Thyroid gland (tissue), 4 donors: ENCODE measurements around the gene IGSF23. TPM values are rescaled to one million over a fixed set of nuclear protein-coding genes. Genes with fewer than 3 reads are reported as not detected.
A peak's percentile ranks its signal among the peaks of the same experiment; 100 is the strongest.

Experiments used
- DNase-seq, 2 donors: peaks; one replicate each; pipeline ENCODE4 v3.0.0-alpha.2; 2019
- H3K27ac ChIP-seq, 3 donors: fragments of 200-600 bp; sonication (generic); 1 replicate in 2 of 3; 2 replicates in 1 of 3; pipeline ENCODE4 v1.5.1; 2016 to 2019; ENCODE audit warnings: mild to moderate bottlenecking in 1 of 3, moderate library complexity in 1 of 3
- H3K27me3 ChIP-seq: fragments of 200-600 bp; sonication (generic); one replicate; pipeline ENCODE4 v1.5.1; 2019
- H3K36me3 ChIP-seq, 2 donors: fragments of 200-600 bp; sonication (generic); one replicate each; pipeline ENCODE4 v1.5.1; 2016 to 2019
- H3K4me1 ChIP-seq, 2 donors: fragments of 200-600 bp; sonication (generic); one replicate each; pipeline ENCODE4 v1.5.1; 2017 to 2019
- H3K4me3 ChIP-seq, 3 donors: fragments of 200-600 bp; sonication (generic); replicated peaks in 1 of 3; 1 replicate in 2 of 3; 2 replicates in 1 of 3; pipeline ENCODE4 v1.5.1; 2016; ENCODE audit warnings: mild to moderate bottlenecking in 1 of 3
- H3K9me3 ChIP-seq: fragments of 200-600 bp; sonication (generic); one replicate; pipeline ENCODE4 v1.5.1; 2017
- POLR2A ChIP-seq, 2 donors: fragments of 450-650 bp; IDR thresholded peaks; one replicate each; pipeline ENCODE4 v1.6.1; 2017; ENCODE audit warnings: antibody characterized with exemption in 2 of 2, mild to moderate bottlenecking in 2 of 2, moderate library complexity in 1 of 2
- WGBS, 2 donors: methylation state at CpG; one replicate each; pipeline ENCODE4 v1.1.5; 2017; 5-methylcytosine and 5-hydroxymethylcytosine counted together
- intact Hi-C: fragments of 100-400 bp; cut with DNase I; formaldehyde crosslinking; loops from one replicate; pipeline ENCODE4 v1.15.1; 2023
- total RNA-seq, 4 donors: library from RNA; depleted of rRNA; stranded (reverse); fragments of >200 nt; gene quantifications; one replicate each; pipeline ENCODE4 v1.2.3, GENCODE V29; 2016
- TF ChIP-seq, protein P1 (sequence below), 6 experiments: fragments of 200-600 bp in 3 of 6; fragments of 450-650 bp in 3 of 6; sonication (generic) in 3 of 6; IDR thresholded peaks; one replicate each; pipeline ENCODE4 v1.5.1; 2016 to 2019; ENCODE audit warnings: antibody characterized with exemption in 6 of 6, mild to moderate bottlenecking in 2 of 6, inconsistent platforms in 1 of 6, moderate library complexity in 1 of 6

The IGSF23 gene
- total RNA-seq, 4 donors from 2014 or later, result not detected

DNA sequence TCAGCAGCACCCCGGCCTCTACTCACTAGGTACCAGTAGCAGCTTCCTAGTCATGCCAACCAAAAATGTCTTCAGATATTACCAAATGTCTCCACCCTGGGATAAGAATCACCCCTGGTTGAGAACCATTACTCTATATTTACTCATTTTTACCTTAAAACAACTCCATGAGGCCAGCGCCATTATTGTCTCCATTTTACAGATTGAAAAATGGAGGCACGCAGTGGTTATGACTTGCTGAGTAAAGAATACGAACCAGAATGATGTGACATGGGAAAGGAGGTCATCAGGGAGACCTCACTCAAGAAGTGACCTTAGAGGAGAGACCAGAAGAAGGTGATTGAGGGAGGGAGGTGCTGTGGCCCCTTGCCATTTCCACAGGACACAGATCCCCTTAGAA is 60.1 kb downstream of the IGSF23 start:
- Histone ChIP-seq H3K4me3 (no peak overlapping the region), H3K27me3 (no peaks in the 10 kb centered on the region), H3K9me3 (no peaks in the 10 kb centered on the region), H3K36me3 (no peaks in the 10 kb centered on the region), H3K4me1 (peaks cover 4 to 34% of the 10 kb centered on the region in 2 donors), H3K27ac (no peak overlapping the region)
- intact Hi-C loops, result no loop called here
- DNase-seq, result no peak
- no peak for TF ChIP-seq POLR2A (IDR thresholded peaks at IDR 0.05)
- TF ChIP-seq, protein P1, sequence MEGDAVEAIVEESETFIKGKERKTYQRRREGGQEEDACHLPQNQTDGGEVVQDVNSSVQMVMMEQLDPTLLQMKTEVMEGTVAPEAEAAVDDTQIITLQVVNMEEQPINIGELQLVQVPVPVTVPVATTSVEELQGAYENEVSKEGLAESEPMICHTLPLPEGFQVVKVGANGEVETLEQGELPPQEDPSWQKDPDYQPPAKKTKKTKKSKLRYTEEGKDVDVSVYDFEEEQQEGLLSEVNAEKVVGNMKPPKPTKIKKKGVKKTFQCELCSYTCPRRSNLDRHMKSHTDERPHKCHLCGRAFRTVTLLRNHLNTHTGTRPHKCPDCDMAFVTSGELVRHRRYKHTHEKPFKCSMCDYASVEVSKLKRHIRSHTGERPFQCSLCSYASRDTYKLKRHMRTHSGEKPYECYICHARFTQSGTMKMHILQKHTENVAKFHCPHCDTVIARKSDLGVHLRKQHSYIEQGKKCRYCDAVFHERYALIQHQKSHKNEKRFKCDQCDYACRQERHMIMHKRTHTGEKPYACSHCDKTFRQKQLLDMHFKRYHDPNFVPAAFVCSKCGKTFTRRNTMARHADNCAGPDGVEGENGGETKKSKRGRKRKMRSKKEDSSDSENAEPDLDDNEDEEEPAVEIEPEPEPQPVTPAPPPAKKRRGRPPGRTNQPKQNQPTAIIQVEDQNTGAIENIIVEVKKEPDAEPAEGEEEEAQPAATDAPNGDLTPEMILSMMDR (IDR thresholded peaks at IDR 0.05), result no peak
- WGBS, 2 donors, result 79 to 81% methylated on average over 4 of the region's 4 CpGs

DNA sequence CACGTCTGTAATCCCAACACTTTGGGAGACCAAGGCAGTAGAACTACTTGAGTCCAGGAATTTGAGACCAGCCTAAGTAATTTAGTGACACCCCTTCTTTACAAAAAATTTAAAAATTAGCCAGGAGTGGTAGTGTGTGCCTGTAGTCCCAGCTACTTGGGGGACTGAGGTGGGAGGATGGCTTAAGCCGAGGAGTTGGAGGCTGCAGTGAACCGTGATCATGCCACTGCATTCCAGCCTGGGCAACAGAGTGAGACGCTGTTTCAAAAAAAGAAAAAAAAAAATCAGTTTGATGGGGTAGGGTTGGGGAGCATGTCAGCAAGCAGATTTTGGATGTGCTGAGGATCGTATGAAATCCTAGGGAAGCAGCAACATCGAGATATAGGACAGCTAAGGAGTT is 62.2 kb downstream of the IGSF23 start:
- H3K9me3 ChIP-seq, result no peaks in the 10 kb centered on the region
- no peaks in the 10 kb centered on the region for H3K27me3 ChIP-seq
- no peaks in the 10 kb centered on the region for H3K36me3 ChIP-seq
- H3K27ac ChIP-seq, result peak overlapping the region in 1 of 3 donors; percentile 49
- intact Hi-C loops, result no loop called here
- peaks cover 4 to 34% of the 10 kb centered on the region in 2 donors for H3K4me1 ChIP-seq
- TF ChIP-seq, protein P1 (IDR thresholded peaks at IDR 0.05), result no peak
- no peak for TF ChIP-seq POLR2A (IDR thresholded peaks at IDR 0.05)
- peak; percentile 59 to 67 for DNase-seq
- WGBS, 2 donors, result 46 to 55% methylated on average over 6 of the region's 6 CpGs
- H3K4me3 ChIP-seq, result no peak overlapping the region

DNA sequence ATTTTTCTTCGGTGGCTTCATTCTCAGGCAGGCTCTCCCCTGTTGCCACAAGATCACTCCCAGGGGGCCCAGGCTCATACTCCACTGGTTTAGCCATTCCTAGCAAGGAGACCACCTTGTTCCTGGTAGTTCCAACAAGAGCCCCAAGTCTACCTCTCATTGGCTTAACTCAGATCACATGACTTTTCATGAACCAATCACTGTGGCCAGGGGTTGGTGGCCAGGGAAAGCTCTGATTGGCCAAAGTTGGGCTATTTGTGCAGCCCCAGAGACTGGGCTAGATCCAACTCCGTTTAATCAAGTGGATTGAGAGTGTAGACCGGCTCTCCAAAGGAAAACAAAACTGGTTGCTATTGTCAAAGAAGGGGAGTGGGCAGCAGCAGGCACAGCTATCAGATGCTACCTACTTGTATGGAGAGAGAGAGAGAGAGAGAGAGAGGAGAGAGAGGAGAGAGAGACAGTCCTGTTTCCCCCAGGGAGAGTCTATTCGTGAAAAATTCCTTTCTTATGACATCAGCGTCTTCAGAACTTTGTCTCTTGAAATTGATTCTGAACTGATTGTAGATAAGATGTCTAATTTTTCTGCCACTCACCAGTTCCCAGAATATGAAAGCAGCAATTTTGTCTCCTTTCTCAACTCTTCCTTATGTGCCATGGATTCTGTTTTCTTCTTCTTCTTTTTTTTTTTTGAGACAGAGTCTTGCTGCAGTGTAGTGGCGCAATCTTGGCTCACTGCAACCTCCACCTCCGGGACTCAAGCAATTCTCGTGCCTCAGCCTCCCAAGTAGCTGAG is 63.9 kb downstream of the IGSF23 start:
- Histone ChIP-seq H3K36me3 (no peaks in the 10 kb centered on the region), H3K4me1 (peaks cover 4 to 23% of the 10 kb centered on the region in 2 donors), H3K27ac (peak overlapping the region; percentile 26 to 58 (median 33)), H3K9me3 (no peaks in the 10 kb centered on the region), H3K27me3 (no peaks in the 10 kb centered on the region), H3K4me3 (no peak overlapping the region)
- TF ChIP-seq POLR2A (IDR thresholded peaks at IDR 0.05), result no peak
- TF ChIP-seq, protein P1 (IDR thresholded peaks at IDR 0.05), result no peak
- intact Hi-C loops, result no loop called here
- DNase-seq, result peak in 1 of 2 donors; percentile 41
- WGBS, 2 donors, result 54 to 56% methylated on average over 8 of the region's 8 CpGs

DNA sequence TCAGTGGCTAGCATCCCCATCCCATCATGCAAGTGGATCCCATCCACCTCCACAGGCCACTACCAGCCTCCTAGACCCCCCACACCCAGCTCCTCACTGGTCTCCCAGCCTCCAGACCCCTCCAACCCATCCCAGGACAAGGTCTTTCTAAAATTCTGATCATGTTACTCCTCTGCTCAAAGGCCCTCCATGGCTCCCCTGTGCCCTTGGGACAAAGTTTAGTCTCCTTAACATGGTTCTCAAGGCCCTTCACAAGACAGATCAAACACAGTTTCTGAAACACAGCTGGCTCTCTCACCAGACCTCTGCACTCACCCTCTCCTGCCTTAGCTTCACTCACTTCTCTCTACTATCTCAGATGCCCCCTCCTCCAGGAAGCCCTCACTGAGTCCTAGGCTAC is 67.2 kb downstream of the IGSF23 start:
- no peak overlapping the region for H3K4me3 ChIP-seq
- no peak overlapping the region for H3K27ac ChIP-seq
- H3K9me3 ChIP-seq, result no peaks in the 10 kb centered on the region
- no peaks in the 10 kb centered on the region for H3K27me3 ChIP-seq
- DNase-seq, result no peak
- TF ChIP-seq, protein P1 (IDR thresholded peaks at IDR 0.05), result no peak
- intact Hi-C loops, result no loop called here
- no peaks in the 10 kb centered on the region for H3K36me3 ChIP-seq
- H3K4me1 ChIP-seq, result peaks cover 4 to 28% of the 10 kb centered on the region in 2 donors

DNA sequence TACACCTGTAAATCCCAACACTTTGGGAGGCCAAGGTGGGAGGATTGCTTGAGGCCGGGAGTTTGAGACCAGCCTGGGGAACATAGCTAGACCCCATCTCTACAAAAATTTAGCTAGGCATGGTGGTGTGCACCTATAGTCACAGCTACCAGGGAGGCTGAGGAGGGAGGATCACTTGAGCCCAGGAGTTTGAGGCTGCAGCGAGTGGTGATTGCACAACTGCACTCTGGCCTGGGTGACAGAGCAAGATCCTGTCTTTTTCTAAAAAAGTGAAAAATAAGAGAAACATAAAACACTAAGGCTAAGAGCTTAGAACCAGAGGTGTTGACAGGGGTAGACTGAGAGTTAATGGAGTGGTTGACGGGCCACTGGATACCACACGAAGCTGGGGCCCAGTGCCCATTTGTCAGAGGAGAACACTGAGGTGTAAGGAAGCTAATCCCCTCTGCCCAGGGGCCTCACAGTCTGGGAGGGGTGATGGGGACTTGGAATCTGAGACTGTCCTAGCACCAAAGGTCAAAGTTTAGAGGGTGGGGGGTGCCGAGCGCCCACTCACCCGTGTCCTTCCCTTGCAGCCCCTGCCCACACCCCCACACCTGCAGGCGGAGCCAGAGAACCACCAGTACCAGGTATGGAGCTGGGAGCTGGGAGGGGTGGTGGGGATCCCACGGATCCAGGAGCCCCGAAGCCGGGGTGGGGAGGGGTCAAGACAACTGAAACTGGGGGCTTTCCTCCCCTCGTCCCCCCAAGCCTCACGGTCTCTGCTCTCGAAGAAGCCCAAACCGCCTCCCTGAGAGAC is 68.8 kb downstream of the IGSF23 start:
- no peak for TF ChIP-seq POLR2A (IDR thresholded peaks at IDR 0.05)
- TF ChIP-seq, protein P1 (IDR thresholded peaks at IDR 0.05), result no peak
- WGBS, 2 donors, result 83 to 86% methylated on average over 10 of the region's 15 CpGs
- no peaks in the 10 kb centered on the region for H3K27me3 ChIP-seq
- no peaks in the 10 kb centered on the region for H3K36me3 ChIP-seq
- peaks cover 8 to 33% of the 10 kb centered on the region in 2 donors for H3K4me1 ChIP-seq
- intact Hi-C loops, result no loop called here
- no peaks in the 10 kb centered on the region for H3K9me3 ChIP-seq
- DNase-seq, result no peak
- H3K4me3 ChIP-seq, result no peak overlapping the region
- H3K27ac ChIP-seq, result no peak overlapping the region
